AG08395 (cell line): ENCODE measurements around the gene INPP5K.
A peak's percentile ranks its signal among the peaks of the same experiment; 100 is the strongest.
"Not testable (repeated sequence)": the region's sequence is repeated elsewhere in the genome, so short reads cannot be mapped to it uniquely, and the experiment has no call there.

Experiments
- DNase-seq: peaks from one replicate; pipeline ENCODE4 v3.0.0; 2012; ENCODE audit warnings: mixed read lengths, low spot score

The INPP5K gene

GRCh38 chr17:1546292-1546922, 30.0 kb upstream of the INPP5K start:
- peak; percentile 25 for DNase-seq

GRCh38 chr17:1545618-1546017, 29.2 kb upstream of the INPP5K start:
- DNase-seq: no peak

GRCh38 chr17:1542316-1542715, 25.9 kb upstream of the INPP5K start:
- DNase-seq: no peak

- no peak for DNase-seq
Observed at GRCh38 chr17:1541367-1541904, 25.0 kb upstream of the INPP5K start.

- no peak for DNase-seq
Observed at GRCh38 chr17:1539811-1540210, 23.4 kb upstream of the INPP5K start.

- DNase-seq: no peak
Observed at GRCh38 chr17:1535737-1536136, 19.3 kb upstream of the INPP5K start.

GRCh38 chr17:1533661-1534325, 17.4 kb upstream of the INPP5K start:
- DNase-seq: no peak

GRCh38 chr17:1532836-1533602, 16.6 kb upstream of the INPP5K start:
- DNase-seq: no peak

- no peak for DNase-seq
Observed at GRCh38 chr17:1529863-1530262, 13.5 kb upstream of the INPP5K start.

- DNase-seq: not testable (repeated sequence)
Observed at GRCh38 chr17:1526876-1527275, 10.5 kb upstream of the INPP5K start.

- no peak for DNase-seq
Observed at GRCh38 chr17:1522626-1523025, 6.2 kb upstream of the INPP5K start.

- DNase-seq: no peak
Observed at GRCh38 chr17:1521086-1521640, 4.8 kb upstream of the INPP5K start.

GRCh38 chr17:1519678-1520077, 3.3 kb upstream of the INPP5K start:
- DNase-seq: no peak

- DNase-seq: no peak
Observed at GRCh38 chr17:1518410-1518809, 2.0 kb upstream of the INPP5K start.

- DNase-seq: peak; percentile 80
Observed at GRCh38 chr17:1515640-1516387, 598 bp downstream of the INPP5K start.

GRCh38 chr17:1512351-1512750, 4.1 kb downstream of the INPP5K start:
- DNase-seq: no peak

- peak; percentile 53 for DNase-seq
Observed at GRCh38 chr17:1511756-1512321, 4.6 kb downstream of the INPP5K start.

GRCh38 chr17:1511290-1511689, 5.1 kb downstream of the INPP5K start:
- DNase-seq: peak; percentile 14

GRCh38 chr17:1509290-1509881, 7.0 kb downstream of the INPP5K start:
- DNase-seq: peak; percentile 9

GRCh38 chr17:1508709-1509108, 7.7 kb downstream of the INPP5K start:
- DNase-seq: not testable (repeated sequence)

GRCh38 chr17:1506649-1507267, 9.7 kb downstream of the INPP5K start:
- no peak for DNase-seq
